Stimulated activated CD4-positive, alpha-beta T cell treated with anti-CD3 and anti-CD28 coated beads, Interleukin-1b, Interleukin-23, amount 100 ng/mL, for 4 hours (primary cell): ENCODE results near the gene IFNL3.

Experiments used
- DNase-seq, 2 donors: peaks; one replicate each; pipeline ENCODE4 v3.0.0-alpha.2; 2020; ENCODE audit warnings: low read depth in 2 of 2

IFNL3 gene

DNA sequence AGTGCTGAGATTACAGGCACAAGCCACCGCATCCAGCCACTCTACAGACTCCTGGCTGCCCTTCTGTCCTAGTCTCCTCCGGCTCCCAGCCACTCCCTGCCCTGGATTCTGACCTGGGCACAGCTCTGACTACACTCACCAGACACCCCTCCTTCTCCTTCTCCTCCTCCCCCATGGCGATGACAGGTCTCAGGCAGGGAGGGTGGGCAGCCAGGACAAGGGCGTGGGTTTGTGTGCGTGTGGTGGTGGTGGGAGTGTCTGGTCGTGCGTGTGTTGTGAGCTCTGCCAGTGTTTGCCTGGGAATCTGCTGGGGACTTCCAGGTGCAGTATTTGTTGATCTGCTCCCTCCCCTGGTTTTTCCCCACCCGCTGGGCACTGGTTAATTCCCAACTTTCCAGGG is 51.0 kb downstream of the IFNL3 start:
- DNase-seq, result no peak
